Measurements from ENCODE around the gene STX5.
"Not testable (repeated sequence)": the region's sequence is repeated elsewhere in the genome, so short reads cannot be mapped to it uniquely, and the experiment has no call there.

STX5 gene

GRCh38 chr11:62771144-62772021 lies 60.5 kb downstream of the STX5 start, which contains the start of gene TAF6L:
TSS of gene TAF6L (plus strand) at chr11:62771396. CDS start at chr11:62775784, 4,388 bp downstream.
- H3K36me3 ChIP-seq (ENCODE audit: control insufficient read depth, low read length) = peaks cover 28% of the 10 kb centered on the region
- H3K4me3 ChIP-seq (ENCODE audit: low read length) = peak within 1 kb of the TSS; percentile 97
- peaks cover 37% of the 10 kb centered on the region for H3K79me2 ChIP-seq (ENCODE audit: control insufficient read depth, low read length)
- H3K27me3 ChIP-seq (ENCODE audit: control insufficient read depth, low read length) = no peaks in the 10 kb centered on the region
- H3K4me2 ChIP-seq (ENCODE audit: low read length) = peak within 1 kb of the TSS; percentile 96
- peaks cover 16% of the 10 kb centered on the region for H3F3A ChIP-seq (ENCODE audit: control insufficient read depth, insufficient read depth)
- H3K9me2 ChIP-seq (replicated peaks; ENCODE audit: control insufficient read depth, low read length) = no peaks in the 10 kb centered on the region
- no peak for TF ChIP-seq EZH2phosphoT487 (IDR thresholded peaks at IDR 0.05; ENCODE audit: borderline replicate concordance, low read length)
- TF ChIP-seq CTCF (IDR thresholded peaks at IDR 0.05; ENCODE audit: low read depth, low read length, poor library complexity, severe bottlenecking) = no peak
- peaks cover 31% of the 10 kb centered on the region for H3K4me1 ChIP-seq (ENCODE audit: control insufficient read depth, low read length)
- peak within 1 kb of the TSS; percentile 74 for H3K27ac ChIP-seq (ENCODE audit: low read depth, low read length)
- H4K20me1 ChIP-seq (ENCODE audit: control insufficient read depth, insufficient read depth, low read depth, low read length) = no peaks in the 10 kb centered on the region
- H3K9me3 ChIP-seq (ENCODE audit: control insufficient read depth, insufficient read depth, low read length) = no peaks in the 10 kb centered on the region

GRCh38 chr11:62770778-62771143 lies 61.1 kb downstream of the STX5 start:
- H4K20me1 ChIP-seq (ENCODE audit: control insufficient read depth, insufficient read depth, low read depth, low read length) = no peaks in the 10 kb centered on the region
- H3K4me3 ChIP-seq (ENCODE audit: low read length) = peak overlapping the region; percentile 97
- H3K27ac ChIP-seq (ENCODE audit: low read depth, low read length) = peak overlapping the region; percentile 74

GRCh38 chr11:62760867-62761227 lies 71.0 kb downstream of the STX5 start:
- not testable (repeated sequence) for H3K9me2 ChIP-seq (replicated peaks; ENCODE audit: control insufficient read depth, low read length); H3F3A ChIP-seq (ENCODE audit: control insufficient read depth, insufficient read depth); H3K9me3 ChIP-seq (ENCODE audit: control insufficient read depth, insufficient read depth, low read length); H3K27me3 ChIP-seq (ENCODE audit: control insufficient read depth, low read length); H4K20me1 ChIP-seq (ENCODE audit: control insufficient read depth, insufficient read depth, low read depth, low read length)
- peaks cover 26% of the 10 kb centered on the region for H3K36me3 ChIP-seq (ENCODE audit: control insufficient read depth, low read length)
- H3K27ac ChIP-seq (ENCODE audit: low read depth, low read length) = 0 out of 2 replicates have a peak overlapping the region, but pooled peaks have one; percentile 12
- peaks cover 20% of the 10 kb centered on the region for H3K79me2 ChIP-seq (ENCODE audit: control insufficient read depth, low read length)
- H3K4me2 ChIP-seq (ENCODE audit: low read length) = peak overlapping the region; percentile 86
- peaks cover 11% of the 10 kb centered on the region for H3K4me1 ChIP-seq (ENCODE audit: control insufficient read depth, low read length)
- H3K4me3 ChIP-seq (ENCODE audit: low read length) = peak overlapping the region; percentile 98

More at GRCh38 chr11:62770778-62771143, 61.1 kb downstream of the STX5 start:
- Histone ChIP-seq H3K4me1 (ENCODE audit: control insufficient read depth, low read length) (peaks cover 31% of the 10 kb centered on the region), H3F3A (ENCODE audit: control insufficient read depth, insufficient read depth) (peaks cover 16% of the 10 kb centered on the region), H3K79me2 (ENCODE audit: control insufficient read depth, low read length) (peaks cover 37% of the 10 kb centered on the region), H3K9me3 (ENCODE audit: control insufficient read depth, insufficient read depth, low read length) (no peaks in the 10 kb centered on the region), H3K27me3 (ENCODE audit: control insufficient read depth, low read length) (no peaks in the 10 kb centered on the region), H3K36me3 (ENCODE audit: control insufficient read depth, low read length) (peaks cover 27% of the 10 kb centered on the region), H3K4me2 (ENCODE audit: low read length) (peak overlapping the region; percentile 96), H3K9me2 (replicated peaks; ENCODE audit: control insufficient read depth, low read length) (no peaks in the 10 kb centered on the region)
- TF ChIP-seq CTCF (IDR thresholded peaks at IDR 0.05; ENCODE audit: low read depth, low read length, poor library complexity, severe bottlenecking) (no peak), EZH2phosphoT487 (IDR thresholded peaks at IDR 0.05; ENCODE audit: borderline replicate concordance, low read length) (no peak)
